Epithelial cell of esophagus (primary cell): ENCODE data around the gene C9orf40.
A peak's percentile ranks its signal among the peaks of the same experiment; 100 is the strongest.

Source experiments
- DNase-seq: peaks from one replicate; pipeline ENCODE4 v3.0.0; 2010; ENCODE audit warnings: low read depth
- H3K4me3 ChIP-seq: 2 replicates; pipeline ENCODE4 v1.5.1; 2011; ENCODE audit warnings: mild to moderate bottlenecking, low read length, control low read depth
- CTCF ChIP-seq: IDR thresholded peaks from 2 replicates; pipeline ENCODE4 v1.5.1; 2011; ENCODE audit warnings: low read depth, mild to moderate bottlenecking, low read length, control low read depth, inconsistent platforms; ENCODE audit not compliant: insufficient read depth; ENCODE audit errors: missing control alignments

Gene C9orf40

GRCh38 chr9:74946686-74947085 lies 6.0 kb downstream of the C9orf40 start:
- DNase-seq = no peak
- no peak for TF ChIP-seq CTCF
- H3K4me3 ChIP-seq = no peak overlapping the region

DNA sequence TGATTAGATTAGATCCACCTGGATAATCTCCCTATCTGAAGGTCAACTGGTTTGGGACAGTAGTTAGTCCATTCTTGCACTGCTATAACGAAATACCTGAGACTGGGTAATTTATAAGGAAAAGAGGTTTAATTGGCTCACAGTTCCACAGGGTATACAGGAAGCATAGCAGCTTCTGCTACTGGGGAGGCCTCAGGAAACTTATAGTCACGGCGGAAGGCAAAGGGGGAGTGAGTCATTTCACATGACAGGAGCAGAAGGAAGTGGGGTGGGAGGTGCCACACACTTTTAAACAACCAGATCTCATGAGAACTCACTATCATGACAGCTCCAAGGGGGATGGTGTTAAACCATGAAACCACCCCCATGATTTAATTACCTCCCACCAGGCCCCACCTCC lies 9.9 kb downstream of the C9orf40 start:
- DNase-seq = peak; percentile 32
- H3K4me3 ChIP-seq = no peak overlapping the region
- no peak for TF ChIP-seq CTCF

- no peak overlapping the region for H3K4me3 ChIP-seq
- no peak for TF ChIP-seq CTCF
- no peak for DNase-seq
Measured at GRCh38 chr9:74940600-74940999, 12.1 kb downstream of the C9orf40 start.

GRCh38 chr9:74935008-74935407 lies 17.7 kb downstream of the C9orf40 start:
- TF ChIP-seq CTCF = no peak
- H3K4me3 ChIP-seq = no peak overlapping the region
- no peak for DNase-seq

DNA sequence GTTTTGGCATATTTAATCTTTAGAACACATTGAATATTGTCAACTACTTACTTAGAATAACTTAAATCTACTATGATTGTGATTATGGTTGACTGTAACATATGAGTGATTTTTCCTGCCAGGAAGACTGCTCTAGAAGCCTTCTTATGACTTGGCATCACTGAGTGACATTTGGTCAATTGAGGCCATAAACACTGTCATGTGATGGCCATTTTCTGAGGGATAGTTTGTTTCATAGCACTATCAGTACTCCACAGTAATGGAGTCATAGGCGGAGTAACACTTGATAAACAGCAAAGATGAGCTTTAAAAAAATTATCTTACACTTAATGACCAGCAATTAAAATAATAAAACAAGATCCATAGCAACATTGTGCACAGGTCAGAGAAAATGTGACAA lies 31.0 kb downstream of the C9orf40 start:
- H3K4me3 ChIP-seq = no peak overlapping the region
- TF ChIP-seq CTCF = no peak
- DNase-seq = no peak

- TF ChIP-seq CTCF = no peak
- peak; percentile 41 for DNase-seq
- no peak overlapping the region for H3K4me3 ChIP-seq
Measured at GRCh38 chr9:74920944-74921626, 31.6 kb downstream of the C9orf40 start.

- H3K4me3 ChIP-seq = no peak overlapping the region
- TF ChIP-seq CTCF = no peak
- DNase-seq = no peak
Measured at GRCh38 chr9:74910036-74910435, 42.7 kb downstream of the C9orf40 start.
